AG04450 (cell line): Measurements from ENCODE around the gene CDH4. TPM values are rescaled to one million over a fixed set of nuclear protein-coding genes. Genes with fewer than 3 reads are reported as not detected.

Source experiments
- CTCF ChIA-PET: fragments of 300-600, 350-600 bp; formaldehyde crosslinking; extraction: SDS; loops from one replicate; lab custom pipeline; 2022; ENCODE audit warnings: antibody characterized with exemption, inconsistent platforms; lab: Charles Lee
- POLR2A ChIA-PET: fragments of 350-600 bp; formaldehyde crosslinking; extraction: SDS; loops from one replicate; lab custom pipeline; 2021; ENCODE audit warnings: antibody characterized with exemption, inconsistent platforms; lab: Yijun Ruan, JAX
- DNase-seq: peaks from one replicate; pipeline ENCODE4 v3.0.0-alpha.2; 2011; ENCODE audit warnings: low read depth, low spot score
- H3K27ac ChIP-seq: one replicate; pipeline ENCODE4 v1.5.1; 2012; ENCODE audit warnings: low read depth, low read length, control low read depth
- H3K27me3 ChIP-seq: one replicate; pipeline ENCODE4 v1.6.0; 2012; ENCODE audit warnings: low read length; ENCODE audit not compliant: control insufficient read depth, insufficient read depth
- H3K4me3 ChIP-seq: 2 replicates; pipeline ENCODE4 v1.5.1; 2011; ENCODE audit warnings: mild to moderate bottlenecking, low read depth, low read length, control low read depth
- H3K9me3 ChIP-seq: 2 replicates; pipeline ENCODE4 v1.5.1; 2012; ENCODE audit warnings: low read length; ENCODE audit not compliant: control insufficient read depth, insufficient read depth
- CTCF ChIP-seq: IDR thresholded peaks from 2 replicates; pipeline ENCODE4 v1.5.1; 2011; ENCODE audit warnings: low read depth, low read length, control low read depth, inconsistent platforms
- polyA plus RNA-seq: library from polyadenylated mRNA; depleted of rRNA; stranded (reverse); fragments of >200 nt; gene quantifications from 2 replicates; pipeline ENCODE4 v1.2.3, GENCODE V29; 2011

CDH4 gene
- polyA plus RNA-seq, 1 experiment, result 1.6 TPM

- Histone ChIP-seq H3K27me3 (no peaks in the 10 kb centered on the region), H3K9me3 (no peaks in the 10 kb centered on the region), H3K4me3 (no peak overlapping the region), H3K27ac (no peak overlapping the region)
- DNase-seq, result no peak
- POLR2A ChIA-PET, result no interaction called here
- TF ChIP-seq CTCF, result no peak
- CTCF ChIA-PET, result no interaction called here
Measured at GRCh38 chr20:61759286-61760065, 507.4 kb downstream of the CDH4 start.

GRCh38 chr20:61760321-61760720, 508.3 kb downstream of the CDH4 start:
- H3K27me3 ChIP-seq, result no peaks in the 10 kb centered on the region
- H3K4me3 ChIP-seq, result no peak overlapping the region
- CTCF ChIA-PET, result no interaction called here
- no peak overlapping the region for H3K27ac ChIP-seq
- POLR2A ChIA-PET, result no interaction called here
- TF ChIP-seq CTCF, result no peak
- DNase-seq, result no peak
- no peaks in the 10 kb centered on the region; the same call in 1 of the 2 replicates for H3K9me3 ChIP-seq

GRCh38 chr20:61760731-61761130, 508.7 kb downstream of the CDH4 start:
- CTCF ChIA-PET, result no interaction called here
- POLR2A ChIA-PET, result no interaction called here

GRCh38 chr20:61761453-61762166, 509.5 kb downstream of the CDH4 start:
- Histone ChIP-seq H3K27ac (no peak overlapping the region), H3K27me3 (no peaks in the 10 kb centered on the region), H3K4me3 (no peak overlapping the region), H3K9me3 (no peaks in the 10 kb centered on the region; the same call in 1 of the 2 replicates)
- TF ChIP-seq CTCF, result no peak
- POLR2A ChIA-PET, result no interaction called here
- no peak for DNase-seq
- CTCF ChIA-PET, result no interaction called here

More at GRCh38 chr20:61760731-61761130, 508.7 kb downstream of the CDH4 start:
- no peaks in the 10 kb centered on the region for H3K27me3 ChIP-seq
- no peak for DNase-seq
- H3K27ac ChIP-seq, result no peak overlapping the region
- no peaks in the 10 kb centered on the region; the same call in 1 of the 2 replicates for H3K9me3 ChIP-seq
- TF ChIP-seq CTCF, result no peak
- no peak overlapping the region for H3K4me3 ChIP-seq

- Histone ChIP-seq H3K4me3 (no peak overlapping the region), H3K9me3 (no peaks in the 10 kb centered on the region; the same call in 1 of the 2 replicates), H3K27me3 (no peaks in the 10 kb centered on the region), H3K27ac (no peak overlapping the region)
- no peak for DNase-seq
- no peak for TF ChIP-seq CTCF
- ChIA-PET CTCF (no interaction called here), POLR2A (no interaction called here)
Measured at GRCh38 chr20:61762167-61762710, 510.2 kb downstream of the CDH4 start.
